IPS DF 6.9 (cell line): ENCODE measurements around the gene LIMCH1.
"Not testable (repeated sequence)": the region's sequence is repeated elsewhere in the genome, so short reads cannot be mapped to it uniquely, and the experiment has no call there.

Experiments
- DNase-seq: peaks from one replicate; pipeline ENCODE4 v3.0.0-alpha.2; 2013; ENCODE audit warnings: low read depth, low spot score
- H3K27ac ChIP-seq: one replicate; pipeline ENCODE4 v1.5.1; 2013; ENCODE audit warnings: low read length, control low read depth
- H3K27me3 ChIP-seq: 2 replicates; pipeline ENCODE4 v1.6.1; 2013; ENCODE audit warnings: mild to moderate bottlenecking, low read length; ENCODE audit not compliant: control insufficient read depth, insufficient read depth
- H3K36me3 ChIP-seq: 2 replicates; pipeline ENCODE4 v1.6.1; 2013; ENCODE audit warnings: low read length; ENCODE audit not compliant: control insufficient read depth, insufficient read depth
- H3K4me1 ChIP-seq: 2 replicates; pipeline ENCODE4 v1.6.1; 2013; ENCODE audit warnings: low read length; ENCODE audit not compliant: control insufficient read depth, insufficient read depth
- H3K4me3 ChIP-seq: 2 replicates; pipeline ENCODE4 v1.5.1; 2013; ENCODE audit warnings: mild to moderate bottlenecking, low read length
- H3K9me3 ChIP-seq: 2 replicates; pipeline ENCODE4 v1.6.1; 2013; ENCODE audit warnings: low read length, inconsistent platforms; ENCODE audit not compliant: control insufficient read depth, insufficient read depth
- WGBS: extraction: QIAGEN DNeasy Blood & Tissue Kit; methylation state at CpG from one replicate; pipeline ENCODE4 v1.1.7; 2013; ENCODE audit warnings: mixed read lengths, missing lambda C conversion rate; ENCODE audit not compliant: insufficient read length, insufficient coverage; 5-methylcytosine and 5-hydroxymethylcytosine counted together

Gene LIMCH1

GRCh38 chr4:41718907-41719306 is 180.9 kb downstream of the LIMCH1 start:
- H3K4me1 ChIP-seq = no peaks in the 10 kb centered on the region
- H3K36me3 ChIP-seq = no peaks in the 10 kb centered on the region
- H3K4me3 ChIP-seq = no peak overlapping the region
- no peaks in the 10 kb centered on the region for H3K9me3 ChIP-seq
- no peak overlapping the region for H3K27ac ChIP-seq
- no peaks in the 10 kb centered on the region for H3K27me3 ChIP-seq
- no peak for DNase-seq

DNA sequence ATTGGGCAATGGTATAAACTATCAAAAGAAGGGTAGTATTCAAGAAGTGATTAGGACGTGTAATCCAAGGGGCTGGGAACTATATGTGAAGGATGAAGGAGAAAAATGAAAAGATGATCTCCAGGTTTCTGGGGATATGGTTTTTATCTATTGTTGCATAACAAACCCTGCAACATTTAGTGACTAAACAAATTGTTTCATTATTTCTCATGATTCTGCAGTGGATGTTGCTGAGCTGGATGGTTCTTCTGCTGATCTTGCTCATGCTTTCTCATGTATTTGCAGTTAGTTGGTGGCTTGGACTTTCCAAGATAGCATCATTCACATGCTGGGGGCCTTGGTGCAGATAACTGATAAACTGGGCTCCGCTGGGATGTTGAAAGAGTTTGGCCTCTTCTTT is 181.5 kb downstream of the LIMCH1 start:
- WGBS = no CpG with 5 or more reads among the region's 2 CpGs
- no peak overlapping the region for H3K27ac ChIP-seq
- no peak overlapping the region for H3K4me3 ChIP-seq
- no peak for DNase-seq
- no peaks in the 10 kb centered on the region for H3K9me3 ChIP-seq
- H3K27me3 ChIP-seq = no peaks in the 10 kb centered on the region
- no peaks in the 10 kb centered on the region for H3K4me1 ChIP-seq
- no peaks in the 10 kb centered on the region for H3K36me3 ChIP-seq

GRCh38 chr4:41722181-41722580 is 184.2 kb downstream of the LIMCH1 start:
- DNase-seq = no peak
- no peaks in the 10 kb centered on the region for H3K4me1 ChIP-seq
- no peaks in the 10 kb centered on the region for H3K9me3 ChIP-seq
- no peaks in the 10 kb centered on the region for H3K27me3 ChIP-seq
- H3K36me3 ChIP-seq = no peaks in the 10 kb centered on the region
- no peak overlapping the region for H3K27ac ChIP-seq
- WGBS = no CpG with 5 or more reads among the region's 1 CpG
- no peak overlapping the region for H3K4me3 ChIP-seq

DNA sequence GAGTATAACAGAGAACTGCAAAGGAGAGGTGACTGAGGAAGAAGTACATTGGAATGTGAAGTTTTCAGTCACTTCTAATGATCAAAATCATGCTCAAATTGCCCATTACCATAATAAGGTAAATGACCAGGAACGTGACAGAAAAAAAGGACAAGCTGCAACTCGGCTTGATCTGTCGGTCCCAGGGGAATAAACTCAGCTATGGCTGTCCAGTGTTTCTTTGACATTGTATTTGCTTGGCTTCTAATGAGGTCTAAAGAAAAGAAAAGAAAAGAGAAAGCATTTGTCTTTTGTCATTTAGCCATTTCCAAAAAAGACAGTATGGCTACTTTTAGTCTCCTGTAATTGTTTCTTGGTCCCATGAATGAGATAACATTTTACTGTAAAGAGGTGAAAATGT is 185.3 kb downstream of the LIMCH1 start:
- no peaks in the 10 kb centered on the region for H3K27me3 ChIP-seq
- H3K9me3 ChIP-seq = no peaks in the 10 kb centered on the region
- H3K4me3 ChIP-seq = no peak overlapping the region
- no CpG with 5 or more reads among the region's 3 CpGs for WGBS
- no peaks in the 10 kb centered on the region for H3K36me3 ChIP-seq
- H3K27ac ChIP-seq = no peak overlapping the region
- no peak for DNase-seq
- no peaks in the 10 kb centered on the region for H3K4me1 ChIP-seq

GRCh38 chr4:41725254-41725653 is 187.3 kb downstream of the LIMCH1 start:
- H3K4me3 ChIP-seq = no peak overlapping the region
- WGBS = no CpG with 5 or more reads among the region's 1 CpG
- no peak for DNase-seq
- H3K27me3 ChIP-seq = no peaks in the 10 kb centered on the region
- H3K36me3 ChIP-seq = no peaks in the 10 kb centered on the region
- H3K9me3 ChIP-seq = no peaks in the 10 kb centered on the region
- H3K4me1 ChIP-seq = no peaks in the 10 kb centered on the region
- no peak overlapping the region for H3K27ac ChIP-seq

- WGBS = no CpG with 5 or more reads among the region's 4 CpGs
- no peak overlapping the region for H3K4me3 ChIP-seq
- H3K27ac ChIP-seq = no peak overlapping the region
- no peaks in the 10 kb centered on the region for H3K36me3 ChIP-seq
- H3K9me3 ChIP-seq = no peaks in the 10 kb centered on the region
- no peak for DNase-seq
- H3K4me1 ChIP-seq = no peaks in the 10 kb centered on the region
- no peaks in the 10 kb centered on the region for H3K27me3 ChIP-seq
Observed at GRCh38 chr4:41727861-41728572, 190.1 kb downstream of the LIMCH1 start.

DNA sequence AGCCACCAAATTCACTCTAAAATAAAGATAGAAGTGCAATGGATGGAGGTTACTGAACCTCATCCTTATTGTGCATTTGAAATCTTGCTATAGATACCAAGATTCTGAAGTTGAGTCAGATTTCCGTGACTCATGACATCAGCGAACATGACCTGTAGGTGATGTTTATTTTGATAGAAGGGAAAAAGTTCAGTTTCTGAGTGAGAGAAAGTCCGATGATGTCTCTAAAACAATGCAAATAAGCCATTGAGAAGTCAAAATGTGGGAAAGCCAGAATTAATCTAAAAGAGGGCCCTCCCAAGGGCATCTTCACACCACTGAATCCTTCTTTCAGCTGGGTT is 190.6 kb downstream of the LIMCH1 start:
- Histone ChIP-seq H3K27ac (no peak overlapping the region), H3K9me3 (no peaks in the 10 kb centered on the region), H3K36me3 (no peaks in the 10 kb centered on the region), H3K4me1 (no peaks in the 10 kb centered on the region), H3K27me3 (no peaks in the 10 kb centered on the region), H3K4me3 (no peak overlapping the region)
- no peak for DNase-seq
- no CpG with 5 or more reads among the region's 3 CpGs for WGBS

GRCh38 chr4:41731569-41732126 is 193.7 kb downstream of the LIMCH1 start:
- no peaks in the 10 kb centered on the region for H3K36me3 ChIP-seq
- H3K4me3 ChIP-seq = no peak overlapping the region
- no CpG with 5 or more reads among the region's 12 CpGs for WGBS
- H3K9me3 ChIP-seq = no peaks in the 10 kb centered on the region
- no peak for DNase-seq
- H3K27me3 ChIP-seq = no peaks in the 10 kb centered on the region
- no peak overlapping the region for H3K27ac ChIP-seq
- H3K4me1 ChIP-seq = no peaks in the 10 kb centered on the region

DNA sequence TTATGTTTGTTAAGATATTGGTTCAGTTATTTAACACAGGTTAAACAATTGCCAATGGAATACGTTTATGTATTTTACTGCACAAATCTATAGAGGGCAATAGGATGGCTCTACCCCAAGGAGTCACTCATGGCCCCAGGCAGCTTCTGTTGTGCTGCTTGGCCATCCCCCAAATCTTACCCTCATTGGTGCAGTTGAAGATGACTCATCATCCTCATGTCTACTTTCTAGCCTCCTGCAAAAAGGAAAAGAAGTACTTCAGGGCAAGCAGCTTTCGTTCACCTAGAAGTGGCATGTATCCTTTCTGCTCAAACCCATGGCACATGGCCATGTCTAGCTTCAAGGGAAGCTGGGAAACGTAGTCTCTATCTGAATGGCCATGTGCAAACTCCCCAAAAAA is 196.4 kb downstream of the LIMCH1 start:
- Histone ChIP-seq H3K36me3 (no peaks in the 10 kb centered on the region), H3K4me1 (no peaks in the 10 kb centered on the region), H3K4me3 (no peak overlapping the region), H3K27me3 (no peaks in the 10 kb centered on the region), H3K27ac (no peak overlapping the region), H3K9me3 (no peaks in the 10 kb centered on the region)
- no CpG with 5 or more reads among the region's 3 CpGs for WGBS
- DNase-seq = no peak

DNA sequence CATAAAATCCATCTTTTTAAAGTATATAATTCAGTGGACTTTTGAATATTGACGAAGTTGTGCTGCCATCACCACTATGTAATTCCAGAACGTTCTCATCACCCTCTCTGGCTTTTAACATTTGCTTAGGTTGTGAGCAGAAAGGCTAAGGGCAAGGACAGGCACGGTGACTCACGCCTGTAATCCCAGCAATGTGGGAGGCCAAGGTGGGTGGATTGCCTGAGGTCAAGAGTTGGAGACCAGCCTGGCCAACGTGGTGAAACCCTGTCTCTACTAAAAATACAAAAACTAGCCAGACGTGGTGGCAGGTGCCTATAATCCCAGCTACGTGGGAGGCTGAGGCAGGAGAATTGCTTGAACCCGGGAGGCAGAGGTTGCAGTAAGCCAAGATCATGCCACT is 199.5 kb downstream of the LIMCH1 start:
- H3K27me3 ChIP-seq = peaks cover 11% of the 10 kb centered on the region; the same call in 1 of the 2 replicates
- not testable (repeated sequence) for H3K36me3 ChIP-seq, DNase-seq, H3K27ac ChIP-seq, H3K4me1 ChIP-seq, H3K4me3 ChIP-seq, H3K9me3 ChIP-seq
- no CpG with 5 or more reads among the region's 8 CpGs for WGBS

DNA sequence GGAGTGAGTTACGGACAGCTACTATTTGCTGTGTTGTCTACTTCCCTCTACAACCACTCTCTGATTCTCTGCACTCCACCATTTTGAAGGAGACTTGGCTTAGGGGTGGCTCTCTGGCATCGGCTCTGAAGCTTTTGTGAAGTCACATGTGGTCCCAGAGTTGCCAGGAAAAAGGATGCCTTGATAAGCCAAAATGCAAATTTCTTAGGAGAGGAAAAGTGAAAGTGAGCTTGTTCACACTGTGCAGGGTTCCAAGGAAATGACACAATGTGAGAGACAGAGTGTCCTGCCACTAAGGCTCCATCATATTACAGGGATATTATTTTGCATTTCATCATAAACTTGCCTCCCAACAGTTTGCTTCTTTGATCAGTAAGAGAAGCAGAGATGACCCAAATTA is 203.4 kb downstream of the LIMCH1 start:
- H3K4me3 ChIP-seq = no peak overlapping the region
- no peak for DNase-seq
- H3K36me3 ChIP-seq = no peaks in the 10 kb centered on the region
- H3K27ac ChIP-seq = no peak overlapping the region
- H3K9me3 ChIP-seq = no peaks in the 10 kb centered on the region
- H3K4me1 ChIP-seq = peaks cover 4% of the 10 kb centered on the region
- no CpG with 5 or more reads among the region's 2 CpGs for WGBS
- peaks cover 46% of the 10 kb centered on the region for H3K27me3 ChIP-seq
